ENCODE measurements around the gene ILKAP.

The ILKAP gene

DNA sequence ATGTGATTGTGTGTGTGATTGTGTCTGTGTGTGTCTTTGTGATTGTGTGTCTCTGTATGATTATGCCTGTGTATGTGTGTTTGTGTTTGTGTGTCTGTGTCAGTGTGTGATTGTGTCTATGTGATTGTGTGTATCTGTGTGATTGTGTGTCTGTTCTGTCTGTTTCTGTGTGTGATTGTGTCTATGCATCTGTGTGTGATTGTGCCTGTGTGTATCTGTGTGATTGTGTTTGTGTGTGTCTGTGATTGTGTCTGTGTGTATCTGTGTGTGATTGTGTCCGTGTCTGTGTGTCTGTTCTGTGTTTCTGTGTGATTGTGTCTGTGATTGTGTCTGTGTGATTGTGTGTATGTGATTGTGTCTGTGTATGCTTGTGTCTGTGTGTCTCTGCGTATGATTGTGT lies 77.2 kb downstream of the ILKAP start:
- H3K4me3 ChIP-seq: no peak overlapping the region
- DNase-seq: no peak

DNA sequence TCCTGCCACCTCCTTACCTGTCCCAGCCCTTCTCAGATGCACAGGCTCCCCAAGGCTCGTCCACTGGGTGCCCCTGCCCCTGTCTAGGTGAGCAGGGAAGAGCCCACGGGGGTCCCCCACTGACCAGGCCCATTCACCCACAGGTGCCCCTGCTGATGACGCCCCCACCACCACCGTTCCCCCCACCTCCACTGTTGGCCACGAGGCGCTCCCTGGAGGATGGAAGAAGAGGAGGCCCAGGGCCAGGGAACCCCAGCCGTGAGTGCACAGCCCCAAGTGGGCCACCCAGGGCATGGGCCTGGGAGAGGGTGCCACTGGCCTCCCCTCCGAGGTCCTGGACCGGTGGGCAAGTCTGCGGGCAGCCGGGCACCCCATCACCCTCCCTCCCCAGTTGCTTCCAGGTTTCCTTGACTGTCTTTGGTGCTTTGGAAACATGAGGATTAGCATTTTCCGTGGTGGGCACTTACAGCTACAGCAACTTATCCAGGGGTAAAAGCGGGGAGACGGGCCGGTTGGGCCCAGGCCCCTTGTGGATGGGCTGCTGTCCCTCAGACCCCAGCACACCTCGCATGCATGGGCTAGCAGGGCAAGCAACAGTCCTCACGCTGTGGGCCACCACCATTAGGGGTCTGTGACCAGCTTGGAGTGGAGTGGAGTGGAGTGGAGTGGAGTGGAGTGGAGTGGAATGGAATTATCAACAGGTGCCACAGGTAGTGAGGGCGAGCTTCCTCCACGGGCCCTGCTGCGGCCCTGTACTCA lies 78.2 kb downstream of the ILKAP start:
- Histone ChIP-seq H3K4me3 (no peak overlapping the region), H3K27ac (no peak overlapping the region), H3K9me3 (no peaks in the 10 kb centered on the region), H3K27me3 (peaks cover 0 to 6% of the 10 kb centered on the region in 2 donors), H3K4me1 (peaks cover 0 to 9% (median 7%) of the 10 kb centered on the region in 4 donors), H3K36me3 (no peaks in the 10 kb centered on the region)
- intact Hi-C loops (cut with DNase I; ENCODE audit: low total_unique reads): no loop called here
- no peak for DNase-seq
- TF ChIP-seq, protein P1, sequence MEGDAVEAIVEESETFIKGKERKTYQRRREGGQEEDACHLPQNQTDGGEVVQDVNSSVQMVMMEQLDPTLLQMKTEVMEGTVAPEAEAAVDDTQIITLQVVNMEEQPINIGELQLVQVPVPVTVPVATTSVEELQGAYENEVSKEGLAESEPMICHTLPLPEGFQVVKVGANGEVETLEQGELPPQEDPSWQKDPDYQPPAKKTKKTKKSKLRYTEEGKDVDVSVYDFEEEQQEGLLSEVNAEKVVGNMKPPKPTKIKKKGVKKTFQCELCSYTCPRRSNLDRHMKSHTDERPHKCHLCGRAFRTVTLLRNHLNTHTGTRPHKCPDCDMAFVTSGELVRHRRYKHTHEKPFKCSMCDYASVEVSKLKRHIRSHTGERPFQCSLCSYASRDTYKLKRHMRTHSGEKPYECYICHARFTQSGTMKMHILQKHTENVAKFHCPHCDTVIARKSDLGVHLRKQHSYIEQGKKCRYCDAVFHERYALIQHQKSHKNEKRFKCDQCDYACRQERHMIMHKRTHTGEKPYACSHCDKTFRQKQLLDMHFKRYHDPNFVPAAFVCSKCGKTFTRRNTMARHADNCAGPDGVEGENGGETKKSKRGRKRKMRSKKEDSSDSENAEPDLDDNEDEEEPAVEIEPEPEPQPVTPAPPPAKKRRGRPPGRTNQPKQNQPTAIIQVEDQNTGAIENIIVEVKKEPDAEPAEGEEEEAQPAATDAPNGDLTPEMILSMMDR (IDR thresholded peaks at IDR 0.05): no peak

More for the DNA sequence above, 77.2 kb downstream of the ILKAP start:
- peaks cover 0 to 9% (median 7%) of the 10 kb centered on the region in 4 donors for H3K4me1 ChIP-seq
- no peaks in the 10 kb centered on the region for H3K36me3 ChIP-seq
- TF ChIP-seq, protein P1 (IDR thresholded peaks at IDR 0.05): no peak
- no peaks in the 10 kb centered on the region for H3K9me3 ChIP-seq
- H3K27ac ChIP-seq: no peak overlapping the region
- no peaks in the 10 kb centered on the region for H3K27me3 ChIP-seq
- intact Hi-C loops (cut with DNase I; ENCODE audit: low total_unique reads): no loop called here

DNA sequence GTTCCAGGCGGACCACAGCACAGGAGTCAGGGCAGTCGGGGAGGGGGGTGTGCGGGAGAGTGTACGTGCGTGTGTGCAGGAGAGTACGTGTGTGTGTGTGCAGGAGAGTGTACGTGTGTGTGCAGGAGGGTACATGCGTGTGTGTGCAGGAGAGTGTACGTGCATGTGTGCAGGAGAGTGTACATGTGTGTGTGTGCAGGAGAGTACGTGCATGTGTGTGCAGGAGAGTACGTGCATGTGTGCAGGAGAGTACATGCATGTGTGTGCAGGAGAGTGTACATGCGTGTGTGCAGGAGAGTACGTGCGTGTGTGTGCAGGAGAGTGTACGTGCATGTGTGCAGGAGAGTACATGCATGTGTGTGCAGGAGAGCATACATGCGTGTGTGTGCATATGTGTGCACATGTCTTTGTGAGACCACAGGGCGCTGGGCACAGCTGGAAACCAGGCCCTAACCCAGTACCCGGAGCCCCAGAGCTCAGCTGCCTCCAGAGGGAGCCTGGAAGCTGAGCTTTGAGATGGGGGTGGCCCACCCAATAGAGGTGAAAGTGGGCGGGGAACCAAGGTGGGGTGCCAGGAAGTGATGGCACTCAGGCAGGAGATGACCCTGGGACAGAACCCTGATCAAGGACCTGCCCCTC lies 78.9 kb downstream of the ILKAP start:
- Histone ChIP-seq H3K4me3 (no peak overlapping the region), H3K9me3 (no peaks in the 10 kb centered on the region), H3K36me3 (no peaks in the 10 kb centered on the region), H3K27ac (no peak overlapping the region), H3K4me1 (peaks cover 0 to 9% (median 7%) of the 10 kb centered on the region in 4 donors), H3K27me3 (peaks cover 0 to 10% of the 10 kb centered on the region in 2 donors)
- no peak for DNase-seq
- intact Hi-C loops (cut with DNase I; ENCODE audit: low total_unique reads): no loop called here
- TF ChIP-seq, protein P1 (IDR thresholded peaks at IDR 0.05): no peak

DNA sequence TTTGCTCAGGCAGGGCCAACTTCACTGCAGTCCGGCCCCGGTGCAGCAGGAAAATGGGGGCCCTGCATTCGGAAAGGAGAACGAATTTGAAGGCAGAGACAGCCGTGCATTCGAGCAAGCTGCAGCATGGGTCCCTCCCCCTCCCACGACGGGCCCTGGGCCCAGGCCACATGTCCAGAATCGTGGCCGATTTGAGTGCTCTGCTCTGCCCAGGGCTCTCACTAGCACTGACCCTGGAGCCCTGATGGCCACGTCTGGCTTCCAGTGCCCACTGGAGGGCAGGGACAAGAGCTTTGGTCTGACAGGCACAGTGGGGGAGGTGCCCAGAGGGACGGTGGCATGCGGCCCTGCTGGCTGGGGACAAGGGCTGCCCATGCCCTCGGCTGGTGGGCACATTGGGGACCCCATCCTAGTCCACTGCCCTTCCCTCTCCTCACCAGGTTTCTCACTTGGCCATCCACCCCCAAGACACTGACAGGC lies 79.5 kb downstream of the ILKAP start:
- no peaks in the 10 kb centered on the region for H3K9me3 ChIP-seq
- TF ChIP-seq, protein P1 (IDR thresholded peaks at IDR 0.05): no peak
- H3K4me1 ChIP-seq: peaks cover 0 to 9% (median 7%) of the 10 kb centered on the region in 4 donors
- no peak overlapping the region for H3K4me3 ChIP-seq
- H3K27me3 ChIP-seq: peaks cover 0 to 10% of the 10 kb centered on the region in 2 donors
- no peak for DNase-seq
- H3K36me3 ChIP-seq: no peaks in the 10 kb centered on the region
- no peak overlapping the region for H3K27ac ChIP-seq
- intact Hi-C loops (cut with DNase I; ENCODE audit: low total_unique reads): no loop called here

DNA sequence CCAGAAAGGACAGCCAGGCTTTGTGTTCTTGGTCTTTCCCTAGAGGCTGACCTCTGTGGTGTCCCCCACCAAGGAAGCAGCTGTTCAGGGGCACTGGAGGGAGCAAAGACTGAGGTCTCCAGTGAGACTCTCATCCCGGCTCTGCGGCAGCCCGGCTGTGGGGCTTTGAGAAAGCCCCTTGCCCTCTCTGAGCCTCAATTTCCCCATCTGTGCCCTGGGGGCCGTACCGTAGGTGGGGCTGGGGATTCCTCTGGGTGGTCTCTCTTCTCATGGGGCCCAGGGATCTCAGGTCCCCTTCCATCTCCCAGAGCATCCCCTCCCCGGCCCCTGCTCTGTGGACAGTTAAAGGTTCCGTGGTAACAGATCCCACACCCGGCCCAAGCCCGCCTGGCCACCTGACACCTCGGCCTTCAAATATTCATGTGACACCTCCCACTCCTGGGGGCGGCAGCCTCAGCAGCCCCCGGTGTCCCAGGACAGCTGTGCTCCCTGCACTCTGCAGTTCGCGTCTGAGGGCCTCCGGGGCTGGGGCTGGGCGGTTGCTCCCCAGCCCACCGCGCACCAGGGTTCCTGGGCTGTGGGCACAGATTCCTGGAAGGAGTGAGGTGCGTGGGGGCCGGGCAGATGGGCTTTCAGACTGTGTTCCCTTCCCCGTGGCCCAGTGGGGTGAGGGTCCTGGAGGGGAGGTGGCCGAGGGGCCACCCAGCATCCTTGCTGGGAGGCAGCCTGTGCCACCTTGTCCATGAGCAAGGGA lies 80.1 kb downstream of the ILKAP start:
- Histone ChIP-seq H3K27ac (no peak overlapping the region), H3K36me3 (no peaks in the 10 kb centered on the region), H3K27me3 (peaks cover 0 to 10% of the 10 kb centered on the region in 2 donors), H3K9me3 (no peaks in the 10 kb centered on the region), H3K4me3 (no peak overlapping the region), H3K4me1 (peaks cover 0 to 9% (median 7%) of the 10 kb centered on the region in 4 donors)
- intact Hi-C loops (cut with DNase I; ENCODE audit: low total_unique reads): no loop called here
- DNase-seq: no peak
- TF ChIP-seq, protein P1 (IDR thresholded peaks at IDR 0.05): no peak

Measured in tibial artery (tissue), 4 donors.